SU-DHL-6 (cell line): Measurements from ENCODE around the gene HELB.

Experiments
- CTCF ChIP-seq: fragments of 200-600 bp; sonication (generic); IDR thresholded peaks from one replicate; pipeline ENCODE4 v1.5.1; 2017; ENCODE audit warnings: antibody characterized with exemption, mild to moderate bottlenecking, low read length, moderate library complexity; ENCODE audit not compliant: insufficient read depth, poor library complexity, severe bottlenecking
- EZH2phosphoT487 ChIP-seq: fragments of 200-600 bp; sonication (generic), shearing (Covaris generic); conservative IDR thresholded peaks from 2 replicates; pipeline ENCODE4 v1.6.1; 2018; ENCODE audit warnings: mild to moderate bottlenecking, antibody characterized with exemption, low read length, moderate library complexity, mixed read lengths

GRCh38 chr12:66304296-66304900, 2.1 kb downstream of the HELB start:
- TF ChIP-seq CTCF (no peak), EZH2phosphoT487 (no peak)
